ENCODE measurements around the gene TMEM87B.
"Not testable (repeated sequence)": the region's sequence is repeated elsewhere in the genome, so short reads cannot be mapped to it uniquely, and the experiment has no call there.

The TMEM87B gene

GRCh38 chr2:112032224-112032586 is 22.9 kb upstream of the TMEM87B start:
- TF ChIP-seq CTCF (IDR thresholded peaks at IDR 0.05; ENCODE audit: borderline replicate concordance, control extremely low read depth, extremely low read depth, insufficient read depth, missing control alignments), result no peak
- in situ Hi-C loops (cut with MboI; ENCODE audit: low sequenced_read_pairs, unreplicated experiment), result no loop called here
- no peak for DNase-seq (ENCODE audit: low spot score)

GRCh38 chr2:112032689-112033465 is 22.2 kb upstream of the TMEM87B start:
- DNase-seq (ENCODE audit: low spot score), result no peak
- in situ Hi-C loops (cut with MboI; ENCODE audit: low sequenced_read_pairs, unreplicated experiment), result no loop called here

GRCh38 chr2:112033600-112033999 is 21.5 kb upstream of the TMEM87B start:
- no peak for TF ChIP-seq CTCF (IDR thresholded peaks at IDR 0.05; ENCODE audit: borderline replicate concordance, control extremely low read depth, extremely low read depth, insufficient read depth, missing control alignments)
- no peak for DNase-seq (ENCODE audit: low spot score)
- in situ Hi-C loops (cut with MboI; ENCODE audit: low sequenced_read_pairs, unreplicated experiment), result no loop called here

More at GRCh38 chr2:112032689-112033465, 22.2 kb upstream of the TMEM87B start:
- TF ChIP-seq CTCF (IDR thresholded peaks at IDR 0.05; ENCODE audit: borderline replicate concordance, control extremely low read depth, extremely low read depth, insufficient read depth, missing control alignments), result peak; percentile 1

GRCh38 chr2:112034924-112035323 is 20.1 kb upstream of the TMEM87B start:
- no peak for TF ChIP-seq CTCF (IDR thresholded peaks at IDR 0.05; ENCODE audit: borderline replicate concordance, control extremely low read depth, extremely low read depth, insufficient read depth, missing control alignments)
- no peak for DNase-seq (ENCODE audit: low spot score)
- in situ Hi-C loops (cut with MboI; ENCODE audit: low sequenced_read_pairs, unreplicated experiment), result no loop called here

GRCh38 chr2:112035786-112036185 is 19.3 kb upstream of the TMEM87B start:
- DNase-seq (ENCODE audit: low spot score), result no peak
- in situ Hi-C loops (cut with MboI; ENCODE audit: low sequenced_read_pairs, unreplicated experiment), result no loop called here
- no peak for TF ChIP-seq CTCF (IDR thresholded peaks at IDR 0.05; ENCODE audit: borderline replicate concordance, control extremely low read depth, extremely low read depth, insufficient read depth, missing control alignments)

- DNase-seq (ENCODE audit: low spot score); in situ Hi-C loops (cut with MboI; ENCODE audit: low sequenced_read_pairs, unreplicated experiment): not testable (repeated sequence)
Observed at GRCh38 chr2:112039556-112039955, 15.5 kb upstream of the TMEM87B start.

GRCh38 chr2:112040066-112040465 is 15.0 kb upstream of the TMEM87B start:
- in situ Hi-C loops (cut with MboI; ENCODE audit: low sequenced_read_pairs, unreplicated experiment); DNase-seq (ENCODE audit: low spot score): not testable (repeated sequence)

- DNase-seq (ENCODE audit: low spot score); in situ Hi-C loops (cut with MboI; ENCODE audit: low sequenced_read_pairs, unreplicated experiment): not testable (repeated sequence)
Observed at GRCh38 chr2:112041460-112041859, 13.6 kb upstream of the TMEM87B start.

Measured in GM13976 (cell line).